Prostate gland (tissue), 2 donors: Measurements from ENCODE around the gene ATP6V1B1.

Experiments used
- POLR2A ChIP-seq: fragments of 450-650 bp; IDR thresholded peaks from one replicate; pipeline ENCODE4 v1.6.1; 2016; ENCODE audit warnings: antibody characterized with exemption, mild to moderate bottlenecking
- POLR2AphosphoS5 ChIP-seq: sonication (generic); formaldehyde crosslinking; IDR thresholded peaks from one replicate; pipeline ENCODE4 v1.6.1; 2017; ENCODE audit warnings: antibody characterized with exemption
- TF ChIP-seq, protein P1 (sequence below), 4 experiments: fragments of 200-600 bp in 2 of 4; fragments of 450-650 bp in 2 of 4; sonication (generic) in 2 of 4; IDR thresholded peaks; 1 replicate in 3 of 4; 2 replicates in 1 of 4; pipeline ENCODE4 v1.5.1; 2016 to 2019; ENCODE audit warnings: antibody characterized with exemption in 4 of 4, mild to moderate bottlenecking in 2 of 4, moderate library complexity in 2 of 4

DNA sequence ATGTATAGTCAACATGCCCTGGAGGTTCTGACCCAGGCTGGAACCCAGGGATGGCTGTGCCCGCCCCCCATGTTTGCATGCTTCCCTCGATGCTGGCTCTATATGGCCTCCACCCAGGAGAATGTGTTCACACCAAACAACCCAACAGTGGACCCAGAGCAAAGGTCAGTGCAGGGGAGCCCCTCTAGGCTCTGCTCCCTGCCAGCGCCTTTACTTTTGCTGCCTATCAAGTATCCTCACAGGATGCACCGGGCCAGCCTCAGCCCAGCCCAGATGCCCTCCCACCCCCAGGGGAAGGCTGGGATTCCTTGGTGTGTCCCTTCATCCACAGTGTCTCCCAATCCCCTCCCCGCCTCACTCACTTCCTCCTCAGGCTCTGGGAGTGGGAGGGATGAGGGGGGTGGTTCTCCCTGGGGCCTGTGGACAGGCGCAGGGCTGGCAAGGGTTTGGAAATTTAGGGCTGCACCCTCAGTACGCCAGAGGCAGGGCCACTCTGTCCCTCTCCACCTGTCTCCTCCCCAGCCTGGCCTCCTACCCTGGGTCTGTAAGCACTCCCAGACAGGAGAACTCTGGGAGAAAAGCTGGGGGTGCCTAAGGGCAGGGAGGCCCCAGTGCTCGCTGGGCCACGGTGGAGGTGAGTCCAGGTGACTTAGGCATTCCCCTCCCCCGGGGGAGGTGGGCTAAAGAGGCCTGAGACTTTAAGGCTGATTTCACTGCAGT lies 2.3 kb downstream of the ATP6V1B1 start:
- TF ChIP-seq, protein P1, sequence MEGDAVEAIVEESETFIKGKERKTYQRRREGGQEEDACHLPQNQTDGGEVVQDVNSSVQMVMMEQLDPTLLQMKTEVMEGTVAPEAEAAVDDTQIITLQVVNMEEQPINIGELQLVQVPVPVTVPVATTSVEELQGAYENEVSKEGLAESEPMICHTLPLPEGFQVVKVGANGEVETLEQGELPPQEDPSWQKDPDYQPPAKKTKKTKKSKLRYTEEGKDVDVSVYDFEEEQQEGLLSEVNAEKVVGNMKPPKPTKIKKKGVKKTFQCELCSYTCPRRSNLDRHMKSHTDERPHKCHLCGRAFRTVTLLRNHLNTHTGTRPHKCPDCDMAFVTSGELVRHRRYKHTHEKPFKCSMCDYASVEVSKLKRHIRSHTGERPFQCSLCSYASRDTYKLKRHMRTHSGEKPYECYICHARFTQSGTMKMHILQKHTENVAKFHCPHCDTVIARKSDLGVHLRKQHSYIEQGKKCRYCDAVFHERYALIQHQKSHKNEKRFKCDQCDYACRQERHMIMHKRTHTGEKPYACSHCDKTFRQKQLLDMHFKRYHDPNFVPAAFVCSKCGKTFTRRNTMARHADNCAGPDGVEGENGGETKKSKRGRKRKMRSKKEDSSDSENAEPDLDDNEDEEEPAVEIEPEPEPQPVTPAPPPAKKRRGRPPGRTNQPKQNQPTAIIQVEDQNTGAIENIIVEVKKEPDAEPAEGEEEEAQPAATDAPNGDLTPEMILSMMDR (IDR thresholded peaks at IDR 0.05) = no peak
- TF ChIP-seq POLR2AphosphoS5 = no peak
- no peak for TF ChIP-seq POLR2A
